HG03135 (cell line): ENCODE measurements around the gene CAMKMT.
A peak's percentile ranks its signal among the peaks of the same experiment; 100 is the strongest.

Experiments used
- ATAC-seq: cut with Tn5 transposase; IDR thresholded peaks from one replicate; pipeline ENCODE4 v1.9.1; 2021; ENCODE audit warnings: mild to moderate bottlenecking, moderate library complexity; ENCODE audit not compliant: unreplicated experiment

CAMKMT gene

GRCh38 chr2:44361330-44362206 lies at the start of gene CAMKMT, which contains the start of gene PREPL:
Gene CAMKMT (plus strand): TSS chr2:44361947.
Gene PREPL (minus strand): TSS chr2:44361494. CDS start chr2:44346342, 15,152 bp downstream.
- peak; percentile 70 for ATAC-seq

DNA sequence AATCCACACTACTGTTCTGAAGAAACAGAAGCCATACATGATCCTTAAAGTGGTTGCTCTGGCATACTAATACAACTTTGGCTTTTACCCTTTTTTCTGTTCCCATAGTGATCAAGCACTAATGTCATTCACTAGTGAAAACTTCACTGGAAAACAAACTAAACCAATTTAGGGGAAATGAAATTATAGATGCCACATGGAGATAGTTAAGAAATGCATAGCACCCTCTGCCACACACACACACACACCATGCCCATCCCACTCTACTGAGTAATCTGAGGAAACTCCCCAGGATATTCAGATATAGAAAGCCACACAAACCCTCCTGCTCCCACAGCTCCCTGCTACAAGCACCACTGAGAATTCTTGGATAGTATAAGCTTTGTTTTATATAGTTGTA lies 47.4 kb upstream of the CAMKMT start:
- no peak for ATAC-seq

- no peak for ATAC-seq
These were observed 45.8 kb upstream of the CAMKMT start for GRCh38 chr2:44315945-44316344.

DNA sequence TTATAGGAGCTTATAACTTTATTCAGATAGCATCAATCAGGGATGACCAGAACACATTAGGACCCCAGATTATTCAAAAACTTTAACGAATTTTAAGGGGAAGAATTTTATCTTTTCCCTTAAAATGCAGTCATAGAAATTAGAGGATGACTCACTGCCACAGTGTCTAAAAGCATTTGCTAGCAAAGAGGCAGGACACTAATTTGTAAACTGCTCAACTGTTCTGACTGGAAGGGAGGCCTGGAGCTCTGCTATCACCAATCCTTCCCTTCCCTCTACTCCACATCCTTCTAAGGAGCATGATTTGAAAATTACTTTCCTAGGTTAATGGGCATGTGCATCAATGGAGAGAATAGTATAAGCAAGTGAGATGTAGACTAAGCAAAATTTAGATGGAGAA lies 40.9 kb upstream of the CAMKMT start:
- no peak for ATAC-seq

GRCh38 chr2:44321360-44321759 lies 40.4 kb upstream of the CAMKMT start:
- no peak for ATAC-seq

DNA sequence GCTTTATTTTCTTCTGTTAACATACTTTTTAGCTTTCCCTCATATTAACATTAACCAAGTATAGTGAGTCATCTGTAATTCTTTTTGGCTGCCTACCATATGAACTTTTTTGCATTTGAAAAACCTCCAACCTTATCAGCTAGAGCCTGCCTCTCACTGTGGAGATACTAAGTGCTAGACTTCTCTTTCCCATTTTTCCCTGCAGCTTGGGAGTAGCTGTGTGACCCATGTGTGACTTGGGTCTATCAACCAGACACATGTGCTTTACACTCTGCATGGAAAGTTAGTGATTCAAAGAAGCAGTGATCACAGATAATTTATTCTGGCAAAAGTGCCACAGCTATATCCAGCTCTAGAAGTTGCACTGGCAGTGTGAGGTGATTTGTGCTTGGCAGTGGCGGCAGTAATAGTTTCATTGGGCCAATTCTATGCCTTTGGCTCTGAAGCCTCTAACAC lies 36.7 kb upstream of the CAMKMT start:
- ATAC-seq: no peak

DNA sequence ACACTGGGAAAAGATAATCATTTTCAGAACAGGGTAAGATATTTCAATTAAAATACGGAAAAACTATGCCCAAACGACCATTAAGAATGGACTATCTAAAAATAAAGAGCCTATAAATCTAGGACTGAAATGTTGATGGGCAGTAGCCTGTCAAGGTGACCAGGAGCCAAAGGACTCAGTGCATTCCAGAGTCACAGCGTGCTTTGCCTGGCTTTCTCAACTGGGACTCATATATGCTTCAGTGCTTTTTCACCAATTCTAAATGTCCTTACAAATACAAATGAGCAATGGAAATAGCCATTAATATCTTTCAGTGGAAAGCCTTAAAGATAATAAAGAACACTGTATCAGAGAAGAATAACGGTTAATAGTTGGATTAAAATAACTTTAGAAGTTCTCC lies 35.9 kb upstream of the CAMKMT start:
- no peak for ATAC-seq

GRCh38 chr2:44326548-44327264 lies 35.0 kb upstream of the CAMKMT start:
- no peak for ATAC-seq

GRCh38 chr2:44328750-44329149 lies 33.0 kb upstream of the CAMKMT start:
- ATAC-seq: no peak

- no peak for ATAC-seq
These were observed 32.4 kb upstream of the CAMKMT start for GRCh38 chr2:44329343-44329742.

DNA sequence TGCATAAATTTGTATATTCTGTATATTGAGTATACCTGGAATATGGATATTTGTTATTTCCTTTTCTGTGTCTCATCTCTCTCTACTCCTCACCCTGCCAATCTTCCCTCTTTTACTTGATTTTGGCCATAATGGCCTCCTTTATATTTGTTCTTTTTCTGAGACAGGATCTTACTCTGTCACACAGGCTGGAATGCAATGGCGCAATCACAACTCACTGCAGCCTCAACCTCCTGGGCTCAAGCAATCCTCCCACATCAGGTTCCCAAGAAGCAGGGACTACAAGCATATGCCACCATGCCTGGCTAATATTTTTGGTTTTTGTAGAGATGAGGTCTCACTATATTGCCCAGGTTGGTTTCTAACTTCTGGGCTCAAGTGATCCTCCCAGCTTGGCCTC lies 30.9 kb upstream of the CAMKMT start:
- no peak for ATAC-seq

DNA sequence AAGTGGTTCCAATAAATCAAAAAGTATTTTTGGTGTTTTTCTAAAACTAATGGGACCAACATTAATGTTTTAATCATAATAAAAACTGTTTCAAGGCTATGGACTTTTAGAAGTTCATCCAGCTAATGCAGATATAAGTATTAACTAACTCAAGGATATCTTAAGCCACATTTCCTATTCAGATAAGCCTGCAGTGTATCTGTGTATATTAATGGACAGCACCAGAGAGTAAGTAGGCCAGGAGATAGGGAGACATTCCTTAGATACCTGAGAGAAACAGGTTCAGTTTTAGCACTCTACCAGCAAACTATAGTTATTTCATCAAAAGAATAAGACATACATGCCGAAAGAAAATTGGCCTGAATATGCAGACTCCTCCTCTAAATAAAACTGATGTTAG lies 27.8 kb upstream of the CAMKMT start:
- ATAC-seq: no peak

GRCh38 chr2:44335806-44336538 lies 25.8 kb upstream of the CAMKMT start:
- ATAC-seq: no peak

DNA sequence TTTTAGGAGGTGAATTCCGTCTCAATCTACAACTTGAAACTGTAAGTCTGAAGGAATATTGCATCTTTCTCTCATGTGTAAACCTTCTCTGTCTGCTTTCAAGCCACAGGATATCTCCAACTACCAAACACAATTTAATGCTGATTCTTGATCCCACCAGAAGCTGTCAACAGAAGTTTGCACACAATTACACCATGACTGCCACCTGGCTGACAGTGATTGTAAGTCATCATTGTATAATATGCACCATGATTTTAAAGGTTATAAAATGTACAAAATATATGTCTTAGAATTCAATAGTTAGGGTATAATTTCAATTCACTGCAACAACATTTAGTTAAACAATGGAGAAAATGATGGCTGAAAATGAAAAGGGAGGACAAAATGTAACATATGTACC lies 18.9 kb upstream of the CAMKMT start:
- ATAC-seq: no peak

- no peak for ATAC-seq
These were observed 14.2 kb upstream of the CAMKMT start for GRCh38 chr2:44347526-44347925.

DNA sequence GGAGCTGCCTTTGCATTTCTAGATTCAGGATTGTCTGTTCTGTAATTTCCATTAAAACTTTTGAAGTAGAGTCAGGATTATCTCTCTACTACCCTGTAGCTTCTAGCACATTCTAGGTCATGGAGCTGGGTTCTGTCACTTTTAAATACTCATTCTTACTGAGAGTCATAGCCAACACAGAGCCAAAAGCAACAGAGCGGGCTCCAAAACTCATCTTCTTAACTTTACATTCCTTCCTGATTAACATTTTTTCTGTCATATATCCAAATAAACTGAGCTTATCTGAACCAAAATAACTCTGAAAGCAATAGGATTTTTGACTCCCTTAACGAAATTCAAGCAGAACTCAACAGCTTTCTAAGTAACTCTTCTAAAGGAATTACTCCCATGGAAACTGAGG lies 13.3 kb upstream of the CAMKMT start:
- ATAC-seq: no peak

DNA sequence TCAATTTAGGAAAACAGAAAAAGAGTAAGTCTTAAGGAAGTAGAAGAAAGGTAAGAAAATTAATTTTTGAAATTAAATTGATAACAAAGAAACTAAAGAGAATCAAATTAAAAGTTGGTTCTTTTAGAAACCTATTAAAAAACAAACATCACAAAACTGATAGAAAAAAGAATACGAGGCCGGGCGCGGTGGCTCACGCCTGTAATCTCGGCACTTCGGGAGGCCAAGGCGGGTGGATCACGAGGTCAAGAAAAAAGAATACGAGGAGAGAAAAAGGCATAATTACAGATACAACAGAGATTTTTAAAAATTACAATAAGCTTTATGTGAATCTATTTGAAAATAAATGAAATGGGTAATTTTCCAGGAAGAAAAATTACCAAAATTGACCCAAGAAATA lies 12.2 kb upstream of the CAMKMT start:
- no peak for ATAC-seq

DNA sequence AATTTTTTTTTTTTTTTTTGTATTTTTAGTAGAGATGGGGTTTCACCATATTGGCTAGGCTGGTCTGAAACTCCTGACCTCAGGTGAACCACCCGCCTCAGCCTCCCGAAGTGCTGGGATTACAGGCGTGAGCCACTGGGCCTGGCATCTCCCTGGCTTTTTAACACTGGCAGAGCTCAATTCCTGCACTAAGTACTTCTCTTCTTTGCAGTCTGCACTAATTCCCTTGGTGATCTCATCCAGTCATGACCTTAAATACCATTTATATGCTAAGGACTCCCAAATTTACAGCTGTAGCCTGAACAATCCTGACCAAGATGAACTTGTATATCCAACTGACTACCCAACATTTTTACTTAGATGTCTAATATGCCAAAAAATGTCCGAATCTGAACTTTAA lies 10.7 kb upstream of the CAMKMT start:
- no peak for ATAC-seq

DNA sequence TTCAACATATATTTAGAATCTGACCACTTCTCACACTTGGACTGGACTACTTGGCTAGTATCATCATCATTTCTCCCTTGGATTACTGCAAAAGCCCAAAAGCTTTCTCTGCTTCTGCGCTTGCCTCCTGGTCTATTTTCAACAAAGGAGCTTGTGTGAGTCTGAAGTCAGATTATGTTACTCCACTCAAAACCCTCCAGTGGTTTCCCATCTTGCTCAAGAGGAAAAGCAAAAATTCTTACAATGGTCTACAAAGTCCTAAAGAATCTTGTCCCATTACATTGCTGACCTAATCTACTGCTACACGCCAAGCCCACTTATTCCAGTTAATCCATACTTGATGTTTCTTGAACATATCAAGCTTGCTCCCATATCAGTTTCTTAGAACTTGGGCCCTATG lies 10.1 kb upstream of the CAMKMT start:
- ATAC-seq: no peak

- no peak for ATAC-seq
These were observed 9.2 kb upstream of the CAMKMT start for GRCh38 chr2:44352510-44352909.

GRCh38 chr2:44354761-44355160 lies 7.0 kb upstream of the CAMKMT start:
- ATAC-seq: no peak
